ENCODE data around the gene POMC. TPM values are rescaled to one million over a fixed set of nuclear protein-coding genes. Genes with fewer than 3 reads are reported as not detected.

POMC gene
- total RNA-seq, 1 donor from 2014 or later: 0.64 TPM

DNA sequence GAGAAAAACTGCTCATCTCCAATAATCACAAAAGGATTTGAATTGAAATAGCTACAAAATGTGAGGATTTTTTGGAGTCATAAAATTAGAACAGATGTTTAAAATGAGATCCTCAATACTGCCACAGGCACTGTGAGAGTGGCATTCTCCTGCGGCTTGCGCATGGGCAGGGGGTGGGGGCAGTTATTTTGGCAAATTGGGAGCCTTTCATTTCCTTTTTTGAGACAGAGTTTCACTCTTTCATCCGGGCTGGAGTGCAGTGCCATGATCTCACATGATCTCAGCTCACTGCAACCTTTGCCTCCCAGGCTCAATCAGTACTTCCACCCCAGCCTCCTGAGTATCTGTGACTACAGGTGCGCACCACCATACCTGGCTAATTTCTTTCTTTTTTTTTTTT is 42.4 kb downstream of the POMC start:
- no peak overlapping the region for H3K27ac Mint-ChIP-seq (ENCODE audit: unreplicated experiment)
- peaks cover 4% of the 10 kb centered on the region for H3K27me3 Mint-ChIP-seq (ENCODE audit: unreplicated experiment)
- H3K9me3 Mint-ChIP-seq (ENCODE audit: unreplicated experiment): no peaks in the 10 kb centered on the region
- peaks cover 9% of the 10 kb centered on the region for H3K4me1 Mint-ChIP-seq (ENCODE audit: unreplicated experiment)
- no peak for TF ChIP-seq CTCF (IDR thresholded peaks at IDR 0.05; ENCODE audit: unreplicated experiment)
- no peak for DNase-seq (ENCODE audit: low spot score)
- H3K36me3 Mint-ChIP-seq (ENCODE audit: low read depth, unreplicated experiment): peaks cover 8% of the 10 kb centered on the region
- no peak overlapping the region for H3K4me3 Mint-ChIP-seq (ENCODE audit: unreplicated experiment)

DNA sequence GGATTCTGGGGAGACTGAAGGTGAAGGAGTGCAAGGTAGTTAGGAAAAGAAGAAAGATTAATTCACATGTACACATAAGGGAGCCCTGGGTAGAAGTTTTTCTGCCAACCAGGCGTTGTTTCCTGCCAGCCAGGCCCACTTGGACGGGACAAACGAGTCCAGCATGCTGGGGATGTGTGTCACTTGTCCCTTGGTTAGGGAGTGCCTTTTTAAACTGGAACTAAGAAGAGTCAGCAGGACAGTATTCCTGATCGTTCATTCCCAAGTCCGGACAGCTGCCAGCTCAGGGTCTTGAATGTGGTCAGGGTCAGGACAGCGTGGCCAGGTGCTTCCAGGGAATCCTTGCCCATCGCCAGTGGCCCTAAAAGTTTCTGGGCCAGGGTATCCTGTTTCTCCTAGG is 43.2 kb downstream of the POMC start:
- no peaks in the 10 kb centered on the region for H3K9me3 Mint-ChIP-seq (ENCODE audit: unreplicated experiment)
- no peak for DNase-seq (ENCODE audit: low spot score)
- H3K36me3 Mint-ChIP-seq (ENCODE audit: low read depth, unreplicated experiment): peaks cover 8% of the 10 kb centered on the region
- H3K4me1 Mint-ChIP-seq (ENCODE audit: unreplicated experiment): peaks cover 9% of the 10 kb centered on the region
- H3K27ac Mint-ChIP-seq (ENCODE audit: unreplicated experiment): no peak overlapping the region
- no peak overlapping the region for H3K4me3 Mint-ChIP-seq (ENCODE audit: unreplicated experiment)
- no peak for TF ChIP-seq CTCF (IDR thresholded peaks at IDR 0.05; ENCODE audit: unreplicated experiment)
- peaks cover 4% of the 10 kb centered on the region for H3K27me3 Mint-ChIP-seq (ENCODE audit: unreplicated experiment)

GRCh38 chr2:25123682-25124081 is 44.7 kb downstream of the POMC start:
- peaks cover 6% of the 10 kb centered on the region for H3K4me1 Mint-ChIP-seq (ENCODE audit: unreplicated experiment)
- DNase-seq (ENCODE audit: low spot score): no peak
- H3K27ac Mint-ChIP-seq (ENCODE audit: unreplicated experiment): no peak overlapping the region
- H3K9me3 Mint-ChIP-seq (ENCODE audit: unreplicated experiment): no peaks in the 10 kb centered on the region
- no peak for TF ChIP-seq CTCF (IDR thresholded peaks at IDR 0.05; ENCODE audit: unreplicated experiment)
- H3K4me3 Mint-ChIP-seq (ENCODE audit: unreplicated experiment): no peak overlapping the region
- H3K36me3 Mint-ChIP-seq (ENCODE audit: low read depth, unreplicated experiment): peaks cover 8% of the 10 kb centered on the region
- peaks cover 4% of the 10 kb centered on the region for H3K27me3 Mint-ChIP-seq (ENCODE audit: unreplicated experiment)

- H3K9me3 Mint-ChIP-seq (ENCODE audit: unreplicated experiment): no peaks in the 10 kb centered on the region
- H3K27me3 Mint-ChIP-seq (ENCODE audit: unreplicated experiment): no peaks in the 10 kb centered on the region
- no peak for TF ChIP-seq CTCF (IDR thresholded peaks at IDR 0.05; ENCODE audit: unreplicated experiment)
- no peak overlapping the region for H3K27ac Mint-ChIP-seq (ENCODE audit: unreplicated experiment)
- peaks cover 8% of the 10 kb centered on the region for H3K36me3 Mint-ChIP-seq (ENCODE audit: low read depth, unreplicated experiment)
- DNase-seq (ENCODE audit: low spot score): no peak
- no peak overlapping the region for H3K4me3 Mint-ChIP-seq (ENCODE audit: unreplicated experiment)
- no peaks in the 10 kb centered on the region for H3K4me1 Mint-ChIP-seq (ENCODE audit: unreplicated experiment)
These were observed 46.0 kb downstream of the POMC start for GRCh38 chr2:25122367-25122766.

DNA sequence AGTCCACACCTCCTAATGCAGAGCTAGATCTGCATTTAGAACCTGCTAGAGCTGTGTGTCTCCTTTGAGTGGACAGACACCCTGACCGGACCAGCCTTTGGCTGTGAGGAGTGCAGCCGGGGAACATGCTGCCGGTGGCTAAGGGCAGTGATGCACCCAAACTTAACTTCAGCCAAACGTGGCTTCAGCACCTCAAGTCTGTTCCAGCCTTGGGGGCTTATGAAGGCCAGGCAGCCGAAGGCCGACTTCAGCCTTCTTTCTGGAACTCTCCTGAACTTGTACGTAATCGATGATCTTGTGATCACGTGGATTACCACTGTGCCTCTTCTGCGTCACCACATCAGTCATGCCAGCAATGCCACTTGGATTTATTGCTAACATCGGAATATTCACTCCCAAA is 49.1 kb downstream of the POMC start:
- Mint-ChIP-seq H3K9me3 (ENCODE audit: unreplicated experiment) (no peaks in the 10 kb centered on the region), H3K27ac (ENCODE audit: unreplicated experiment) (no peak overlapping the region), H3K27me3 (ENCODE audit: unreplicated experiment) (no peaks in the 10 kb centered on the region), H3K4me3 (ENCODE audit: unreplicated experiment) (no peak overlapping the region), H3K36me3 (ENCODE audit: low read depth, unreplicated experiment) (peaks cover 8% of the 10 kb centered on the region), H3K4me1 (ENCODE audit: unreplicated experiment) (no peaks in the 10 kb centered on the region)
- no peak for TF ChIP-seq CTCF (IDR thresholded peaks at IDR 0.05; ENCODE audit: unreplicated experiment)
- no peak for DNase-seq (ENCODE audit: low spot score)
